ENCODE data around the gene IL9.

GRCh38 chr5:135880801-135881200 lies 14.8 kb downstream of the IL9 start:
- no peak for TF ChIP-seq GATA2 (IDR thresholded peaks at IDR 0.05; ENCODE audit: low read depth, low read length)
- TF ChIP-seq GATA3 (IDR thresholded peaks at IDR 0.05; ENCODE audit: low read depth, low read length) = no peak
